HCT116 (cell line): Measurements from ENCODE around the gene TNFRSF6B. TPM values are rescaled to one million over a fixed set of nuclear protein-coding genes. Genes with fewer than 3 reads are reported as not detected.

Experiments
- ATAC-seq: fragments of 200-7000 bp; cut with Tn5 transposase; 2 replicates; pipeline ENCODE4 v1.9.1; 2020; ENCODE audit warnings: mild to moderate bottlenecking, moderate library complexity
- BruUV-seq: library from RNA; stranded (reverse); fragments of 400-500 nt; replicated peaks from 2 replicates; lab custom pipeline; 2021; lab: Mats Ljungman, UMichigan
- CTCF ChIA-PET: fragments of 300-600 bp; sonication (Branson Sonifier 250); formaldehyde crosslinking; loops from one replicate; lab custom pipeline; 2021; ENCODE audit warnings: antibody characterized with exemption; lab: Charles Lee
- POLR2A ChIA-PET: fragments of 300-600, 350-600 bp; sonication (Branson Sonifier 250); formaldehyde crosslinking; loops from one replicate; lab custom pipeline; 2021; ENCODE audit warnings: antibody characterized with exemption; lab: Charles Lee
- RAD21 ChIA-PET, 2 experiments: fragments of 300-600 bp; sonication (Branson Sonifier 250); formaldehyde crosslinking; loops; one replicate each; lab custom pipeline; 2023; ENCODE audit warnings: low total read pairs in 2 of 2; ENCODE audit not compliant: uncharacterized antibody in 2 of 2, unreplicated experiment in 2 of 2, low non-redundant PET in 1 of 2; lab: Charles Lee
- DNase-seq: peaks from one replicate; pipeline ENCODE4 v3.0.0-alpha.2; 2010; ENCODE audit warnings: low read depth, low spot score
- H2AFZ ChIP-seq: fragments of 200-600 bp; shearing (Covaris generic), sonication (generic); 2 replicates; pipeline ENCODE4 v1.6.1; 2017; ENCODE audit warnings: low read depth, mixed run types, mixed read lengths, antibody characterized with exemption, low read length; ENCODE audit not compliant: poor library complexity, severe bottlenecking
- H3K27ac ChIP-seq: 2 replicates; pipeline ENCODE4 v1.5.1; 2012; ENCODE audit warnings: low read depth, low read length
- H3K27me3 ChIP-seq: fragments of 200-600 bp; sonication (generic); 2 replicates; pipeline ENCODE4 v1.6.1; 2016; ENCODE audit warnings: mixed run types, low read length, mixed read lengths; ENCODE audit not compliant: insufficient read depth
- H3K36me3 ChIP-seq, 2 experiments: fragments of 200-500 bp in 1 of 2; fragments of 200-600 bp in 1 of 2; sonication (Bioruptor generic) in 1 of 2; sonication (generic) in 1 of 2; 2 replicates each; pipeline versions ENCODE4 v1.5.1 to v1.6.1; 2014 to 2016; ENCODE audit warnings: low read length in 2 of 2, inconsistent platforms in 1 of 2, mixed read lengths in 1 of 2, mixed run types in 1 of 2; ENCODE audit not compliant: insufficient read depth in 2 of 2, control insufficient read depth in 1 of 2
- H3K4me1 ChIP-seq, 2 experiments: fragments of 200-600 bp in 1 of 2; sonication (generic) in 1 of 2; 2 replicates each; pipeline versions ENCODE4 v1.5.1 to v1.6.1; 2012 to 2017; ENCODE audit warnings: low read length in 2 of 2, inconsistent platforms in 1 of 2, mild to moderate bottlenecking in 1 of 2, mixed read lengths in 1 of 2, mixed run types in 1 of 2, moderate library complexity in 1 of 2; ENCODE audit not compliant: insufficient read depth in 2 of 2, control insufficient read depth in 1 of 2
- H3K4me2 ChIP-seq: fragments of 200-600 bp; sonication (generic); 2 replicates; pipeline ENCODE4 v1.6.1; 2017; ENCODE audit warnings: mixed run types, low read length, mixed read lengths
- H3K4me3 ChIP-seq, 2 experiments: fragments of 200-600 bp in 1 of 2; sonication (generic) in 1 of 2; replicated peaks in 1 of 2; 2 replicates each; pipeline ENCODE4 v1.5.1; 2011 to 2016; ENCODE audit warnings: low read length in 2 of 2, control low read depth in 1 of 2, low read depth in 1 of 2, mild to moderate bottlenecking in 1 of 2, mixed read lengths in 1 of 2, mixed run types in 1 of 2
- H3K79me2 ChIP-seq: fragments of 200-600 bp; sonication (generic); 2 replicates; pipeline ENCODE4 v1.6.1; 2017; ENCODE audit warnings: mild to moderate bottlenecking, mixed run types, low read length, moderate library complexity, mixed read lengths; ENCODE audit not compliant: insufficient read depth
- H3K9ac ChIP-seq: fragments of 200-600 bp; sonication (generic); 2 replicates; pipeline ENCODE4 v1.6.1; 2016; ENCODE audit warnings: low read length, mixed read lengths
- H3K9me2 ChIP-seq: fragments of 200-600 bp; sonication (generic), shearing (Covaris generic); 2 replicates; pipeline ENCODE4 v1.6.1; 2017; ENCODE audit warnings: mixed run types, mild to moderate bottlenecking, moderate library complexity; ENCODE audit not compliant: insufficient read depth
- H3K9me3 ChIP-seq, 2 experiments: fragments of 200-500 bp in 1 of 2; fragments of 200-600 bp in 1 of 2; sonication (Bioruptor generic) in 1 of 2; sonication (generic) in 1 of 2; 2 replicates each; pipeline ENCODE4 v1.6.1; 2014 to 2017; ENCODE audit warnings: low read length in 2 of 2, mixed read lengths in 2 of 2, inconsistent platforms in 1 of 2, low read depth in 1 of 2, mild to moderate bottlenecking in 1 of 2, mixed run types in 1 of 2, moderate library complexity in 1 of 2; ENCODE audit not compliant: control insufficient read depth in 1 of 2, insufficient read depth in 1 of 2
- H4K20me1 ChIP-seq: fragments of 200-600 bp; sonication (generic), shearing (Covaris generic); 2 replicates; pipeline ENCODE4 v1.6.1; 2017; ENCODE audit warnings: mixed run types, mild to moderate bottlenecking, moderate library complexity; ENCODE audit not compliant: insufficient read depth
- POLR2AphosphoS5 ChIP-seq: IDR thresholded peaks from 2 replicates; pipeline ENCODE4 v1.6.1; 2011; ENCODE audit warnings: mild to moderate bottlenecking, low read depth, low read length, moderate library complexity
- SIN3A ChIP-seq: IDR thresholded peaks from 2 replicates; pipeline ENCODE4 v1.6.1; 2012; ENCODE audit warnings: low read depth
- SRF ChIP-seq: IDR thresholded peaks from 2 replicates; pipeline ENCODE4 v1.6.1; 2012; ENCODE audit warnings: low read depth
- YY1 ChIP-seq: IDR thresholded peaks from 2 replicates; pipeline ENCODE4 v1.6.1; 2011; ENCODE audit warnings: low read length, low read depth, moderate library complexity, mild to moderate bottlenecking; ENCODE audit not compliant: insufficient replicate concordance; ENCODE audit errors: extremely low read depth
- ZNF274 ChIP-seq: fragments of 200-500 bp; sonication (Bioruptor generic); IDR thresholded peaks from 2 replicates; pipeline ENCODE4 v1.6.1; 2014; ENCODE audit warnings: mild to moderate bottlenecking, low read depth, low read length, inconsistent platforms
- intact Hi-C: fragments of 100-400 bp; cut with micrococcal nuclease; formaldehyde crosslinking; loops from 2 replicates; pipeline ENCODE4 v1.10.0; 2022
- total RNA-seq: library from RNA; stranded (reverse); gene quantifications from one replicate; pipeline ENCODE4 v1.2.1, GENCODE V29; 2021; ENCODE audit not compliant: unreplicated experiment
- TF ChIP-seq, protein P1 (sequence below): IDR thresholded peaks from 2 replicates; pipeline ENCODE4 v1.6.1; 2012; ENCODE audit warnings: low read depth

The TNFRSF6B gene
- total RNA-seq, 1 experiment from 2014 or later = 147 TPM

- Histone ChIP-seq H3K9me3 (no peaks in the 10 kb centered on the region), H4K20me1 (no peaks in the 10 kb centered on the region), H3K4me1 (no peaks in the 10 kb centered on the region), H3K27ac (no peak overlapping the region; the same call in 1 of the 2 replicates), H3K36me3 (peaks cover 7 to 24% of the 10 kb centered on the region in 2 experiments), H3K9ac (no peak overlapping the region), H3K4me2 (no peak overlapping the region), H3K4me3 (no peak overlapping the region), H3K79me2 (no peaks in the 10 kb centered on the region), H3K27me3 (no peaks in the 10 kb centered on the region), H2AFZ (no peak overlapping the region), H3K9me2 (no peaks in the 10 kb centered on the region)
- ChIA-PET POLR2A (no interaction called here), CTCF (no interaction called here), RAD21 (no interaction called here)
- no peak for TF ChIP-seq YY1
- TF ChIP-seq SRF = no peak
- DNase-seq (no peak), ATAC-seq (no peak)
- BruUV-seq = no TSS peak
- intact Hi-C loops = no loop called here
These were observed 23.8 kb upstream of the TNFRSF6B start for GRCh38 chr20:63672666-63673065.

DNA sequence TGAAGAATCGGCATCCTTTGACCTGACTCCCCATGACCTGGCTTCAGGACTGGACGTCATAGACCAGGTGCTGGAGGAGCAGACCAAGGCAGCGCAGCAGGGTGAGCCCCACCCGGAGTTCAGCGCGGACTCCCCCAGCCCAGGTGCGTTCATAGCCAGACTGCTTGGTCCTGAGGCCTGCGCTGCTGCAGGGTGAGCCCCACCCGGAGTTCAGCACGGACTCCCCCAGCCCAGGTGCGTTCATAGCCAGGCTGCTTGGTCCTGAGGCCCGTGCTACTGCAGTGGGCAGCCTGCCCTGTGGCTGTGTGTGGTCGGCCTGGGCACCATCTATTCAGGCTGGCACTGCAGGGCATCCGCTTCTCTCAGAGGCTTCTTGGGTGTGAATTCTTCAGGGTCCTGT lies 22.5 kb upstream of the TNFRSF6B start:
- Histone ChIP-seq H3K79me2 (no peaks in the 10 kb centered on the region), H3K9ac (no peak overlapping the region), H2AFZ (no peak overlapping the region), H3K27ac (no peak overlapping the region; the same call in 1 of the 2 replicates), H3K4me3 (no peak overlapping the region), H4K20me1 (no peaks in the 10 kb centered on the region), H3K4me2 (no peak overlapping the region), H3K27me3 (no peaks in the 10 kb centered on the region), H3K36me3 (peaks cover 4 to 11% of the 10 kb centered on the region in 2 experiments; a peak in 3 of 4 replicates), H3K4me1 (no peaks in the 10 kb centered on the region), H3K9me2 (no peaks in the 10 kb centered on the region), H3K9me3 (no peaks in the 10 kb centered on the region)
- no peak for DNase-seq
- no peak for ATAC-seq
- ChIA-PET POLR2A (no interaction called here), CTCF (no interaction called here), RAD21 (no interaction called here)
- no peak for TF ChIP-seq SIN3A
- TF ChIP-seq POLR2AphosphoS5 = no peak
- TF ChIP-seq ZNF274 = no peak
- no peak for TF ChIP-seq SRF
- TF ChIP-seq, protein P1, sequence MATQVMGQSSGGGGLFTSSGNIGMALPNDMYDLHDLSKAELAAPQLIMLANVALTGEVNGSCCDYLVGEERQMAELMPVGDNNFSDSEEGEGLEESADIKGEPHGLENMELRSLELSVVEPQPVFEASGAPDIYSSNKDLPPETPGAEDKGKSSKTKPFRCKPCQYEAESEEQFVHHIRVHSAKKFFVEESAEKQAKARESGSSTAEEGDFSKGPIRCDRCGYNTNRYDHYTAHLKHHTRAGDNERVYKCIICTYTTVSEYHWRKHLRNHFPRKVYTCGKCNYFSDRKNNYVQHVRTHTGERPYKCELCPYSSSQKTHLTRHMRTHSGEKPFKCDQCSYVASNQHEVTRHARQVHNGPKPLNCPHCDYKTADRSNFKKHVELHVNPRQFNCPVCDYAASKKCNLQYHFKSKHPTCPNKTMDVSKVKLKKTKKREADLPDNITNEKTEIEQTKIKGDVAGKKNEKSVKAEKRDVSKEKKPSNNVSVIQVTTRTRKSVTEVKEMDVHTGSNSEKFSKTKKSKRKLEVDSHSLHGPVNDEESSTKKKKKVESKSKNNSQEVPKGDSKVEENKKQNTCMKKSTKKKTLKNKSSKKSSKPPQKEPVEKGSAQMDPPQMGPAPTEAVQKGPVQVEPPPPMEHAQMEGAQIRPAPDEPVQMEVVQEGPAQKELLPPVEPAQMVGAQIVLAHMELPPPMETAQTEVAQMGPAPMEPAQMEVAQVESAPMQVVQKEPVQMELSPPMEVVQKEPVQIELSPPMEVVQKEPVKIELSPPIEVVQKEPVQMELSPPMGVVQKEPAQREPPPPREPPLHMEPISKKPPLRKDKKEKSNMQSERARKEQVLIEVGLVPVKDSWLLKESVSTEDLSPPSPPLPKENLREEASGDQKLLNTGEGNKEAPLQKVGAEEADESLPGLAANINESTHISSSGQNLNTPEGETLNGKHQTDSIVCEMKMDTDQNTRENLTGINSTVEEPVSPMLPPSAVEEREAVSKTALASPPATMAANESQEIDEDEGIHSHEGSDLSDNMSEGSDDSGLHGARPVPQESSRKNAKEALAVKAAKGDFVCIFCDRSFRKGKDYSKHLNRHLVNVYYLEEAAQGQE = no peak
- no TSS peak for BruUV-seq
- intact Hi-C loops = no loop called here
